HEK293 (cell line): Measurements from ENCODE around the gene PFKM.

Experiments used
- CTCF ChIA-PET: fragments of 350-600 bp; formaldehyde crosslinking; extraction: SDS; loops from one replicate; lab custom pipeline; 2021; ENCODE audit warnings: antibody characterized with exemption; lab: Yijun Ruan, JAX
- POLR2A ChIA-PET: fragments of 300-600 bp; formaldehyde crosslinking; extraction: SDS; loops from one replicate; lab custom pipeline; 2020; ENCODE audit warnings: antibody characterized with exemption, inconsistent platforms; lab: Yijun Ruan, JAX
- H3K27ac ChIP-seq: fragments of 200-500 bp; sonication (Bioruptor generic); 2 replicates; pipeline ENCODE4 v1.5.1; 2014; ENCODE audit warnings: low read depth, low read length, control low read depth, inconsistent platforms; ENCODE audit errors: extremely low read depth
- H3K36me3 ChIP-seq, 2 experiments: fragments of 200-500 bp in 1 of 2; sonication (Bioruptor generic) in 1 of 2; 1 replicate in 1 of 2; 2 replicates in 1 of 2; pipeline ENCODE4 v1.5.1; 2014 to 2017; ENCODE audit warnings: inconsistent platforms in 2 of 2, low read length in 2 of 2; ENCODE audit not compliant: control insufficient read depth in 2 of 2, insufficient read depth in 1 of 2
- H3K4me1 ChIP-seq: fragments of 200-500 bp; sonication (Bioruptor generic); 2 replicates; pipeline ENCODE4 v1.5.1; 2014; ENCODE audit warnings: mild to moderate bottlenecking, low read length, inconsistent platforms; ENCODE audit not compliant: control insufficient read depth, insufficient read depth
- H3K4me3 ChIP-seq: 2 replicates; pipeline ENCODE4 v1.5.1; 2011; ENCODE audit warnings: low read depth, mild to moderate bottlenecking, control low read depth, low read length, moderate library complexity
- H3K9me3 ChIP-seq: fragments of 200-500 bp; sonication (Bioruptor generic); 2 replicates; pipeline ENCODE4 v1.5.1; 2014; ENCODE audit warnings: low read depth, low read length, inconsistent platforms; ENCODE audit not compliant: control insufficient read depth, insufficient read depth
- GLI4 ChIP-seq: fragments of 450-650 bp; formaldehyde crosslinking; IDR thresholded peaks from 2 replicates; pipeline ENCODE4 v1.5.1; 2016; ENCODE audit warnings: missing biosample characterization, missing genetic modification characterization
- KLF1 ChIP-seq: fragments of 450-650 bp; formaldehyde crosslinking; IDR thresholded peaks from 2 replicates; pipeline ENCODE4 v1.5.1; 2016; ENCODE audit warnings: missing biosample characterization, missing genetic modification characterization
- ZNF133 ChIP-seq: fragments of 450-650 bp; formaldehyde crosslinking; IDR thresholded peaks from 2 replicates; pipeline ENCODE4 v1.5.1; 2016; ENCODE audit warnings: missing biosample characterization, missing genetic modification characterization
- ZNF140 ChIP-seq: fragments of 450-650 bp; formaldehyde crosslinking; IDR thresholded peaks from 2 replicates; pipeline ENCODE4 v1.5.1; 2016; ENCODE audit warnings: missing biosample characterization, missing genetic modification characterization
- ZNF157 ChIP-seq: fragments of 450-650 bp; formaldehyde crosslinking; IDR thresholded peaks from 2 replicates; pipeline ENCODE4 v1.5.1; 2016; ENCODE audit warnings: missing biosample characterization, missing genetic modification characterization
- ZNF211 ChIP-seq: fragments of 450-650 bp; formaldehyde crosslinking; IDR thresholded peaks from 2 replicates; pipeline ENCODE4 v1.5.1; 2016; ENCODE audit warnings: low read depth, missing biosample characterization, missing genetic modification characterization
- ZNF248 ChIP-seq: fragments of 450-650 bp; formaldehyde crosslinking; IDR thresholded peaks from 2 replicates; pipeline ENCODE4 v1.5.1; 2017; ENCODE audit warnings: missing biosample characterization, missing genetic modification characterization
- ZNF335 ChIP-seq: fragments of 450-650 bp; formaldehyde crosslinking; conservative IDR thresholded peaks from 2 replicates; pipeline ENCODE4 v1.5.1; 2016; ENCODE audit warnings: missing biosample characterization, missing genetic modification characterization
- ZNF354C ChIP-seq: fragments of 450-650 bp; formaldehyde crosslinking; IDR thresholded peaks from 2 replicates; pipeline ENCODE4 v1.5.1; 2016; ENCODE audit warnings: missing biosample characterization, missing genetic modification characterization, low read depth, borderline replicate concordance
- ZNF366 ChIP-seq: fragments of 450-650 bp; formaldehyde crosslinking; conservative IDR thresholded peaks from 2 replicates; pipeline ENCODE4 v1.5.1; 2016; ENCODE audit warnings: missing biosample characterization, missing genetic modification characterization
- ZNF48 ChIP-seq: fragments of 450-650 bp; formaldehyde crosslinking; IDR thresholded peaks from 2 replicates; pipeline ENCODE4 v1.5.1; 2016; ENCODE audit warnings: missing biosample characterization, missing genetic modification characterization
- ZNF529 ChIP-seq: fragments of 450-650 bp; formaldehyde crosslinking; IDR thresholded peaks from 2 replicates; pipeline ENCODE4 v1.5.1; 2017; ENCODE audit warnings: missing genetic modification characterization, missing biosample characterization; ENCODE audit not compliant: insufficient replicate concordance
- ZNF558 ChIP-seq: fragments of 450-650 bp; formaldehyde crosslinking; IDR thresholded peaks from 2 replicates; pipeline ENCODE4 v1.5.1; 2016; ENCODE audit warnings: missing biosample characterization, missing genetic modification characterization
- ZNF585B ChIP-seq: fragments of 450-650 bp; formaldehyde crosslinking; IDR thresholded peaks from 2 replicates; pipeline ENCODE4 v1.5.1; 2016; ENCODE audit warnings: missing biosample characterization, missing genetic modification characterization
- ZNF600 ChIP-seq: fragments of 450-650 bp; formaldehyde crosslinking; IDR thresholded peaks from 2 replicates; pipeline ENCODE4 v1.5.1; 2016; ENCODE audit warnings: missing biosample characterization, missing genetic modification characterization
- ZNF654 ChIP-seq: fragments of 450-650 bp; formaldehyde crosslinking; IDR thresholded peaks from 2 replicates; pipeline ENCODE4 v1.5.1; 2016; ENCODE audit warnings: low read depth, missing biosample characterization, missing genetic modification characterization
- ZNF776 ChIP-seq: fragments of 450-650 bp; formaldehyde crosslinking; IDR thresholded peaks from 2 replicates; pipeline ENCODE4 v1.5.0; 2017; ENCODE audit warnings: missing biosample characterization, missing genetic modification characterization, borderline replicate concordance
- ZNF837 ChIP-seq: fragments of 450-650 bp; formaldehyde crosslinking; IDR thresholded peaks from 2 replicates; pipeline ENCODE4 v1.5.1; 2016; ENCODE audit warnings: missing biosample characterization, missing genetic modification characterization
- TF ChIP-seq, protein P1 (sequence below): fragments of 450-650 bp; formaldehyde crosslinking; IDR thresholded peaks from 2 replicates; pipeline ENCODE4 v1.5.1; 2016; ENCODE audit warnings: missing biosample characterization, missing genetic modification characterization, low read depth
- TF ChIP-seq, protein P2 (sequence below): fragments of 450-650 bp; formaldehyde crosslinking; IDR thresholded peaks from 2 replicates; pipeline ENCODE4 v1.5.1; 2017; ENCODE audit warnings: missing biosample characterization, missing genetic modification characterization
- TF ChIP-seq, protein P3 (sequence below): fragments of 450-650 bp; formaldehyde crosslinking; IDR thresholded peaks from 2 replicates; pipeline ENCODE4 v1.5.1; 2016; ENCODE audit warnings: missing biosample characterization, missing genetic modification characterization

Gene PFKM

DNA sequence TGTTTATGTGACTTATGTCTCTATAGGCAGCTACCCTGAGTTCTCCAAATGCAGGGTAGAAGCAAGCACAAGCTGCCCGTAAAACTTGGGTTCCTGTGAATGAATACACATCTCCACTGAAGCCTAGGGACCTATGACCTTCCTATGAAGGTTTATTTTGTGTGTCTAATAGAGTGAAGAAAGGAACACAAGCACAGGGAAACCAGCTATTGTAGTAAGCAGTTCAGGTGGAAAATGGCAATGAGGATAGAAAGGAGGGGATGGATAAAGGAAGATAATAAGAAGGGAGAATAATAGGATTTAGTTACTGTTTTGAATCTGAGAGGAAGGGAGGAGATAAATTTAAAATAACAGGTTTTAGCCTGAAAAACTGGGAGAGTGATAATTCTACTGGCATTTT is 2.4 kb downstream of the PFKM start:
- TF ChIP-seq, protein P1, sequence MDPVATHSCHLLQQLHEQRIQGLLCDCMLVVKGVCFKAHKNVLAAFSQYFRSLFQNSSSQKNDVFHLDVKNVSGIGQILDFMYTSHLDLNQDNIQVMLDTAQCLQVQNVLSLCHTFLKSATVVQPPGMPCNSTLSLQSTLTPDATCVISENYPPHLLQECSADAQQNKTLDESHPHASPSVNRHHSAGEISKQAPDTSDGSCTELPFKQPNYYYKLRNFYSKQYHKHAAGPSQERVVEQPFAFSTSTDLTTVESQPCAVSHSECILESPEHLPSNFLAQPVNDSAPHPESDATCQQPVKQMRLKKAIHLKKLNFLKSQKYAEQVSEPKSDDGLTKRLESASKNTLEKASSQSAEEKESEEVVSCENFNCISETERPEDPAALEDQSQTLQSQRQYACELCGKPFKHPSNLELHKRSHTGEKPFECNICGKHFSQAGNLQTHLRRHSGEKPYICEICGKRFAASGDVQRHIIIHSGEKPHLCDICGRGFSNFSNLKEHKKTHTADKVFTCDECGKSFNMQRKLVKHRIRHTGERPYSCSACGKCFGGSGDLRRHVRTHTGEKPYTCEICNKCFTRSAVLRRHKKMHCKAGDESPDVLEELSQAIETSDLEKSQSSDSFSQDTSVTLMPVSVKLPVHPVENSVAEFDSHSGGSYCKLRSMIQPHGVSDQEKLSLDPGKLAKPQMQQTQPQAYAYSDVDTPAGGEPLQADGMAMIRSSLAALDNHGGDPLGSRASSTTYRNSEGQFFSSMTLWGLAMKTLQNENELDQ (tag by site-specific recombination), result no peak
- TF ChIP-seq ZNF776 (tag by site-specific recombination) (no peak), ZNF140 (tag by site-specific recombination) (no peak), ZNF558 (tag by site-specific recombination) (no peak), GLI4 (no peak), ZNF48 (tag by site-specific recombination) (no peak), ZNF354C (tag by site-specific recombination) (no peak), ZNF133 (tag by site-specific recombination) (no peak), ZNF585B (tag by site-specific recombination) (no peak), ZNF654 (no peak), ZNF157 (tag by site-specific recombination) (no peak), ZNF837 (tag by site-specific recombination) (no peak), ZNF248 (no peak), ZNF529 (no peak)
- TF ChIP-seq, protein P2, sequence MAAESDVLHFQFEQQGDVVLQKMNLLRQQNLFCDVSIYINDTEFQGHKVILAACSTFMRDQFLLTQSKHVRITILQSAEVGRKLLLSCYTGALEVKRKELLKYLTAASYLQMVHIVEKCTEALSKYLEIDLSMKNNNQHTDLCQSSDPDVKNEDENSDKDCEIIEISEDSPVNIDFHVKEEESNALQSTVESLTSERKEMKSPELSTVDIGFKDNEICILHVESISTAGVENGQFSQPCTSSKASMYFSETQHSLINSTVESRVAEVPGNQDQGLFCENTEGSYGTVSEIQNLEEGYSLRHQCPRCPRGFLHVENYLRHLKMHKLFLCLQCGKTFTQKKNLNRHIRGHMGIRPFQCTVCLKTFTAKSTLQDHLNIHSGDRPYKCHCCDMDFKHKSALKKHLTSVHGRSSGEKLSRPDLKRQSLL (tag by site-specific recombination), result no peak
- no peak overlapping the region for H3K4me3 ChIP-seq
- ChIA-PET POLR2A (no interaction called here), CTCF (interaction anchor here (0.9 to 1.0 kb wide), 2 partner anchors 11 to 62 kb away, joined by 3 read pairs; partner anchors contain the start of gene CCDC184)
- H3K27ac ChIP-seq, result no peak overlapping the region
- H3K4me1 ChIP-seq, result peaks cover 14% of the 10 kb centered on the region
- H3K36me3 ChIP-seq, result peaks cover 3 to 36% of the 10 kb centered on the region in 2 experiments; a peak in 2 of 3 replicates
- no peaks in the 10 kb centered on the region for H3K9me3 ChIP-seq

DNA sequence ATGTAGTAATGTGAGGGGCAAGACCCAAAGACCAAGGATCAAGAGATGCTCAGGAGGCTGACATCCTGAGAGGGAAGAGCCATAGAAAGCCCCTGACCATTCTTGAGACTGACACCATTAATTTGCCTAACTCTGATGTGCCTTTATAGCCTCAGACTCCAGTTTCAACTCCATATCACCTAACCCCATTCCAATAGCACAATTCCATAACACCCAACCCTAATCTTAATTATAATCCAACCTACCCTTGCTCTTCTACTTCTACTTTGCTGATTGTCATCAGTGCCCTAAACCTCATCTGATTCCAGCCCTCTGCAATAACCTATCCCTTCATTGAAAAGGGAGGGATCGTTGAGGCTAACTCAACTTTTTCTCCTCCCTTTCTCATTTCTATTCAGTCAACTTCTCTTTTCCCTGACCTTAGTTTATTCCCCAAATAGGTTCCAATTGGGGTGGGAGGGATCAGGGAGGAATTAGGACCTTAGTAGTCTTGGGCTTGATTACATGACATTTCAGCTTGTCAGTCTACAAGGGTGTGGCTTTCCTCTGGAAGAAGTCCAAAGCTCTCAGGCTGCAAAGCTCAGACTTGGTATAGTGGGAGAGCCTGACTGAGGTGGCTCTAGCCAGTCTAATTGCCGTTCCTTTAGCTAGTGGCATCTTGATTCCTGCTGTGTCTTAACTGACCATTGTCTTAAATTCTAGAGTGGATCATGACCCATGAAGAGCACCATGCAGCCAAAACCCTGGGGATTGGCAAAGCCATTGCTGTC is 3.1 kb downstream of the PFKM start:
- H3K4me3 ChIP-seq, result no peak overlapping the region
- peaks cover 3 to 43% of the 10 kb centered on the region in 2 experiments; a peak in 2 of 3 replicates for H3K36me3 ChIP-seq
- ChIA-PET POLR2A (interaction anchor here (0.6 kb wide), 1 partner anchor 20 kb away, joined by 3 read pairs; no protein-coding TSS in a partner anchor), CTCF (interaction anchor here (0.9 kb wide), 1 partner anchor 61 kb away, joined by 3 read pairs; the partner anchor contains the start of gene CCDC184)
- H3K9me3 ChIP-seq, result no peaks in the 10 kb centered on the region
- H3K4me1 ChIP-seq, result peaks cover 14% of the 10 kb centered on the region
- TF ChIP-seq ZNF366 (tag by site-specific recombination), result peak; percentile 27; the same call in 1 of the 2 replicates
- peak; percentile 25; the same call in 1 of the 2 replicates for TF ChIP-seq KLF1
- no peak for TF ChIP-seq ZNF335 (tag by site-specific recombination)
- TF ChIP-seq ZNF600 (tag by site-specific recombination), result peak; percentile 90
- TF ChIP-seq, protein P3, sequence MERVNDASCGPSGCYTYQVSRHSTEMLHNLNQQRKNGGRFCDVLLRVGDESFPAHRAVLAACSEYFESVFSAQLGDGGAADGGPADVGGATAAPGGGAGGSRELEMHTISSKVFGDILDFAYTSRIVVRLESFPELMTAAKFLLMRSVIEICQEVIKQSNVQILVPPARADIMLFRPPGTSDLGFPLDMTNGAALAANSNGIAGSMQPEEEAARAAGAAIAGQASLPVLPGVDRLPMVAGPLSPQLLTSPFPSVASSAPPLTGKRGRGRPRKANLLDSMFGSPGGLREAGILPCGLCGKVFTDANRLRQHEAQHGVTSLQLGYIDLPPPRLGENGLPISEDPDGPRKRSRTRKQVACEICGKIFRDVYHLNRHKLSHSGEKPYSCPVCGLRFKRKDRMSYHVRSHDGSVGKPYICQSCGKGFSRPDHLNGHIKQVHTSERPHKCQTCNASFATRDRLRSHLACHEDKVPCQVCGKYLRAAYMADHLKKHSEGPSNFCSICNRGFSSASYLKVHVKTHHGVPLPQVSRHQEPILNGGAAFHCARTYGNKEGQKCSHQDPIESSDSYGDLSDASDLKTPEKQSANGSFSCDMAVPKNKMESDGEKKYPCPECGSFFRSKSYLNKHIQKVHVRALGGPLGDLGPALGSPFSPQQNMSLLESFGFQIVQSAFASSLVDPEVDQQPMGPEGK (tag by site-specific recombination), result no peak
- no peak for TF ChIP-seq ZNF776 (tag by site-specific recombination)
- no peak for TF ChIP-seq ZNF211 (tag by site-specific recombination)
- no peak overlapping the region for H3K27ac ChIP-seq
